Fibroblast of the aortic adventitia (primary cell): ENCODE measurements around the gene INSRR. TPM values are rescaled to one million over a fixed set of nuclear protein-coding genes. Genes with fewer than 3 reads are reported as not detected.

Experiments
- DNase-seq: peaks from one replicate; pipeline ENCODE4 v3.0.0-alpha.2; 2010; ENCODE audit warnings: low read depth
- H3K4me3 ChIP-seq: 2 replicates; pipeline ENCODE4 v1.5.1; 2011; ENCODE audit warnings: low read depth, mild to moderate bottlenecking, control low read depth, low read length, moderate library complexity
- total RNA-seq: library from RNA; depleted of rRNA; stranded (reverse); fragments of >200 nt; gene quantifications from 2 replicates; pipeline ENCODE4 v1.2.3, GENCODE V29; 2012; ENCODE audit warnings: low replicate concordance
- TF ChIP-seq, protein P1 (sequence below): IDR thresholded peaks from 2 replicates; pipeline ENCODE4 v1.5.1; 2011; ENCODE audit warnings: mild to moderate bottlenecking, low read length, control low read depth, inconsistent platforms; ENCODE audit not compliant: insufficient read depth

Gene INSRR
- total RNA-seq, 1 donor: not detected

DNA sequence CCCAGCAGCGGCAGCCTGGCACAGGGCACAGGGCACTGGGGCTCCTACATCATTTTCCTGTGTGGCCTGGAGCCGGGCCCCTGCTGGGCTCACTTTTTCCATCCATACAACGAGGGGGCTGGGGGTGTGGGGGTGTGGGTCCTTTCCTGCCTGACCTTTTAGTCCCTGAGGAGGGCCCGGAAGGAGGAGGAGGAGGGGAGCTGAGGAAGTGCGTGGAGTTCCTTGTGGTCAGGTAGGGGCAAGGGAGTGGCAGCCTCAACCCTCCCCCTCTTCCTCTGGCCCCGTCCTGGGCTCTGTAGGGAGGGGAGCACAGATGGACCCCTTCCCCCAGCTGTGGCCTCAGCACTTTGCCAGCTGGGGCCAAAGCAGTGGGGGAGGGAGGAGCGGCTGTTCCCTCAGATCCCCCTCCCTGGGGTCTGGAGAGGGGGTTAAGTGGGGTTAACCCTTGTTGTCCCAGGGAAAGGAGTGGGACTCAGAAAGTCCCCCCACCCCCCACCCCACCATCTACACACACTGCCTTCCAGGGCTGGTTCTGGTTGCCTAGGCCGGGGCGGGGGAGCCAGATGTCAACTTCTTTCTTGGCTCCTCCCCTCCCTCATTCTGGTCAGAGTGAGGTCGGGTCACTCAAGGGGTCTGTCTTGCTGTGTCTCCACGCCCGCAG is 7.5 kb upstream of the INSRR start:
- TF ChIP-seq, protein P1, sequence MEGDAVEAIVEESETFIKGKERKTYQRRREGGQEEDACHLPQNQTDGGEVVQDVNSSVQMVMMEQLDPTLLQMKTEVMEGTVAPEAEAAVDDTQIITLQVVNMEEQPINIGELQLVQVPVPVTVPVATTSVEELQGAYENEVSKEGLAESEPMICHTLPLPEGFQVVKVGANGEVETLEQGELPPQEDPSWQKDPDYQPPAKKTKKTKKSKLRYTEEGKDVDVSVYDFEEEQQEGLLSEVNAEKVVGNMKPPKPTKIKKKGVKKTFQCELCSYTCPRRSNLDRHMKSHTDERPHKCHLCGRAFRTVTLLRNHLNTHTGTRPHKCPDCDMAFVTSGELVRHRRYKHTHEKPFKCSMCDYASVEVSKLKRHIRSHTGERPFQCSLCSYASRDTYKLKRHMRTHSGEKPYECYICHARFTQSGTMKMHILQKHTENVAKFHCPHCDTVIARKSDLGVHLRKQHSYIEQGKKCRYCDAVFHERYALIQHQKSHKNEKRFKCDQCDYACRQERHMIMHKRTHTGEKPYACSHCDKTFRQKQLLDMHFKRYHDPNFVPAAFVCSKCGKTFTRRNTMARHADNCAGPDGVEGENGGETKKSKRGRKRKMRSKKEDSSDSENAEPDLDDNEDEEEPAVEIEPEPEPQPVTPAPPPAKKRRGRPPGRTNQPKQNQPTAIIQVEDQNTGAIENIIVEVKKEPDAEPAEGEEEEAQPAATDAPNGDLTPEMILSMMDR: no peak
- DNase-seq: no peak

DNA sequence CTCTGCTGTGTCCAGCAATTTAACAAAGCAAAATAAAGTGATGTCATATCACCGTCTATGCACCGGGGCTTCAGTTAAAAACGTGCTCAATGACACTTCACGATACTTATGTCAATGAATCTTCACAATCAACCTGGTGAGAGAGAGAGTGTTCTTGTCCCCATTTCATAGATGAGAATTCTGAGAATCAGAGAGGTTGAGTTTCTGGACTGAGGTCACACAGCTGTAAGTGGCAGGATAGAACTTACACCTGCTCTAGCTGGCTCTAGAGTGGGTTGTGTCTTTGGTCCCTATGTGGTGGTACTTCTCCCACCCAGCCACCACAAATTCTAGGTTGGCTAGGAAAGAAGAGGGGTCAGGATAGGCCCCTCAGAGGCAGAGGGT is 6.9 kb upstream of the INSRR start:
- H3K4me3 ChIP-seq: no peak overlapping the region
- DNase-seq: no peak
- TF ChIP-seq, protein P1: no peak

More for the DNA sequence above, 7.5 kb upstream of the INSRR start:
- no peak overlapping the region for H3K4me3 ChIP-seq

DNA sequence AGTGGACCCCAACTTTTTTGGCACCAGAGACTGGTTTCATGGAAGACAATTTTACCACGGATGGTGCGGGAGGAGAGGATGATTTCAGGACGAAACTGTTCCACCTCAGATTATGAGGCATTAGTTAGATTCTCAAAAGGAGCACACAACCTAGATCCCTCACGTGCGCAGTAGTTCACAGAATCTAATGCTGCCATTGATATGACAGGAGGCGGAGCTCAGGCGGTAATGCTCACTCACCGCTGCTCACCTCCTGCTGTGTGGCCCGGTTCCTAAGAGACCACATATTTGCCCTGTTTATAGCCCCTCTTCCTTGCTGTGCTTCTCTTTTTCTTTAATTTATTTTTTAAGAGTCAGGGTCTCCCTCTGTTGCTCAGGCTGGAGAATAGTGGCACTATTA is 6.3 kb upstream of the INSRR start:
- TF ChIP-seq, protein P1: no peak
- no peak overlapping the region for H3K4me3 ChIP-seq

DNA sequence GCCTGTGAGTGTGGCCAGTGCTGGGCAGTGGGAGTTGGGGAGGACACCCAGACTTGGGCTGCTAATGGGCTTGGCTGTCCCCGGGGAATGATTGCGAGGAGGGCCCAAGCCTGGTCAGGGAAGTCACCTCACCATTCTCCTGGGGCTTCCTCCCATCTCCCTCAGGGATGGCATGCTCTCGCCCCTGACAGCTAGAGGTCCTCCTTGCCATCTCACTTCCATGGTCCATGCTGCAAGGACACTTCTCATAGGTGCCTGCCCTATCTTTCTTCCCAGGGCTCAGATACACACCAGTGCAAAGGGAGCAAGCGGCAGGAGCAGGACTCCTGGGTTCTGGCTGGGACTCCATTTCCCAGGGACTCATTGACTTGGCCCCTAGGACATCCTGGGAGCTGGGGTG is 5.9 kb upstream of the INSRR start:
- TF ChIP-seq, protein P1: no peak

More for the DNA sequence above, 6.3 kb upstream of the INSRR start:
- no peak for DNase-seq

DNA sequence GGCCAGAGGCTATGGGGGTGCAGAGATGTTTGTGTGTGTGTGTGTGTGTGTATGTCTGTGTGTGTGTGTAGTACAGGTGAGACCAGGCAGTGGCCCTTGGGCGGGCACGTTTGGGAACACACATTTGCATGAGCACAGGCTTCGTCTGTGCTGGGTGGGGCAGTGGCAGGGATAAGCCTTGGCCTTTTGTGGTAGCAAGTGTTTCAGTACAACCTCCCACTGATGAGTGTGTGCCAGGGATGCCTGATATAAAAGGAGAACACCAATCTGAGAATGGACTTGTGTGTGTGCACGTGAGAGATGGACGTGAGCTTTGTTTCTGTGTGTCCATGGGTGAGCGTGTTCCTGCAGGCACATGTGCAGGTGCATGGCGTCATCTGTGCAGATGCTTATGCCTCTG is 4.7 kb upstream of the INSRR start:
- TF ChIP-seq, protein P1: no peak
- no peak for DNase-seq
- no peak overlapping the region for H3K4me3 ChIP-seq

More for the DNA sequence above, 5.9 kb upstream of the INSRR start:
- no peak overlapping the region for H3K4me3 ChIP-seq
- no peak for DNase-seq

DNA sequence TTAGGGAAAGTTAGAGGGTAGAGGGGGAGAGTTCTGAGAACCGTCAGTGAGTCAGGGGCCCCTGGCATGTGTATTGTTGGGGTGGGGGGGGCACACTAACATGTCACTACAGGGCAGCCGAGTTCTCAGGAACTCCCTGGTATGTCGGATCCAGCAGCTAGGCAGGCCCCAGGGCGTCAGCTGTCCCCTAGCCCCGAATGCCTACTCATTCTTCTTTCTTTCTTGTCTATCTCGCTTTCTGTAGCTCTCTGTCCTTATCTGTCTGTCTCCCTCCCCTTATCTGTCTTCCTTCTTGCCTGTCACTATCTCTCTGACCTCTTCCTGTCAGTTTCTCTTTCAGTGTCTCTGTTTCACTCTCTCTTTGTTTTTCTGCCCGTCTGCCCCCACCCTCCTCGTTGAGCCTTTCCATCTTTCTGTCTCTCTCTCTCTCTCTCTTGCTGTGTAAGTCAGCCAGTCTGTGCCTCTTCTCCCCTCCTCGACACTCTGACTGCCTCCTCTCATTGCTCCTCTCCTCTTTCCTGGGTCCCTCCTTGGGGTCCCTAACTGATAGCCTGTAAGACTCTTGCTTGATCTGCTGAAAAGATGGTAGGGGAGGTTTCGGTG is 4.2 kb upstream of the INSRR start:
- DNase-seq: no peak
- TF ChIP-seq, protein P1: no peak
- no peak overlapping the region for H3K4me3 ChIP-seq
